DMS79 treated with DMSO at 0.1 percent for 48 hours (cell line): Measurements from ENCODE around the gene SEPTIN7.
"Not testable (repeated sequence)": the region's sequence is repeated elsewhere in the genome, so short reads cannot be mapped to it uniquely, and the experiment has no call there.

ENCODE experiments used
- DNase-seq: peaks from one replicate; lab custom pipeline; 2025; lab: John Stamatoyannopoulos, UW

Gene SEPTIN7

DNA sequence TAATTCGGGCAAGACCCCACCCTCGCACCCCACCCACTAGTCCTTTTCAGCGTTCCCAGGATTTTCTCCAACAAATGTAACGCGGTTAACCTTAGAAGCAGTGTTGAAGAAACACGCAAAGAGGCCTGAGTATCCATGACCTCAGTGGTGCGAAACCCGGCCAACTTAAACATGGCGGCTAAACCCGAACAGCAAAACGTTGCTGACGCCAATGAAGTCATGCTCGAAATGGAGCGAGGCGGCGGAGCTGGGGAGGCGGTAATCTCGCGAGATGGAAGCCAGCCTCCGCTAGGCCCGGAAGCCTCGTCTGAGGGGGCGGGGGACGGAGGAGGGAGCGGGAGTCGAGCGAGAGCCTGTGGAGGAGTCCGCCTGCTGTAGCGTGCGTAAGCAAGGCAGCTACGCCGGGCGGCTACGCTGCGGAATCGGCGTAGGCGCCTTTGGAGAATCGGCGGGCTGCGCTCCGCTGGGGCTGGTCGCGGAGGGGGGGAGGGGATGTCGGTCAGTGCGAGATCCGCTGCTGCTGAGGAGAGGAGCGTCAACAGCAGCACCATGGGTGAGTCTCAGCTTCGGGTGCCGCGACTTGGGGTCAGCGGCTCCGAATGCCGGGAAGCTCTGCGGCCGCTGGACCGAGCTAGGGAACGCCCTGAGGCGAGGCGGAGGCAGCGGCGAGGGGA is at the start of gene SEPTIN7:
TSS of gene SEPTIN7 (plus strand) at position 340 of the 674 bp plus-strand sequence. CDS start at position 493, 153 bp downstream.
- peak; percentile 94 for DNase-seq

GRCh38 chr7:35752742-35753141 is 48.1 kb upstream of the SEPTIN7 start:
- no peak for DNase-seq

GRCh38 chr7:35753761-35754603 is 46.9 kb upstream of the SEPTIN7 start:
- no peak for DNase-seq

GRCh38 chr7:35754741-35755140 is 46.1 kb upstream of the SEPTIN7 start:
- no peak for DNase-seq

DNA sequence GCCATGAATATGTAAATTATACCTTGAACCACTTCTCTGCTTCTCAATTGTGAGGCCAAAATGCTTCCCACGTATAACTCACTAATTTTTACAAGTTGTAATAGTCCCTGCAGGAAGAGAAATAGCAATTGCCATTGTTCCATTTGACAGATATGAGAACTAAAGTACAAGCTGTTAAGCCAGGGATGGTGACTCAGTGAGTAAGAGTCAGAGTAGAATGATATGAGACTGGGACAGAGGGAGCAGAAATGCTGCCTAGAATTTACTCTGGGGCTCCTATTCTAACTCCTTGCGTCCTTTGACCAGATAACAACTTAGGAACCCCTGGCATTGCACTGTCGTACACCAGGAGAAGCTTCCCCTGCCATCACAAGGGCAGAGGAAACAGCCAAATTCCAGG is 45.1 kb upstream of the SEPTIN7 start:
- DNase-seq = no peak

- DNase-seq = not testable (repeated sequence)
Measured at GRCh38 chr7:35756453-35756852, 44.4 kb upstream of the SEPTIN7 start.

GRCh38 chr7:35757574-35757973 is 43.3 kb upstream of the SEPTIN7 start:
- no peak for DNase-seq

GRCh38 chr7:35758421-35758820 is 42.4 kb upstream of the SEPTIN7 start:
- no peak for DNase-seq

DNA sequence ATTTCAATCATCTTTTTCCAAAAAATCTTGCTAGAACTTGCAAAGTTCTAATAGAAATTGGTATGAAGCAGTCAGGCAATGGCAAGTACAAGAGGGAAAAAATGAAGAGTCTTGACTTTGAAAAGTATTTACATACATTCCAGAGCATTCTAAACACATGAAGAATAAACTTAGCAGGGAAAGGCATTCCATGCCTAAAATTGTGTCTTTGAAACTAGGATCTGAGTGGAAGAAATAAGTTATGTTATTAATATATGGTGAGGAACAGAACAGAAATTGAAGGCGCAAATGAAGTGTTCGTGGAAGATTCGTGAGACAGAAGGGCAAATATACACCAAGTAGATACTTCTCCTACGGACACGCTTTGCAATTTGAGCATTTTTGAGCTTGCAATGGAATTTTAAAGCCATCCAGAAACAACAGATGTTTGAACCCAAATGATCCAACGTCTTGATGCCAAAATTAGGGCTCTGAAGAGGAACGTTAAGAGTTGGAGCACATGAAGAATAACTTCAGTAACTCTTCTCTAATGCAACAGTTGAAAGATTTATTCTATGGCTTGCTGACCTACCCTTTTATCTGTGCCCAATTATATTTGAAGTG is 40.6 kb upstream of the SEPTIN7 start:
- no peak for DNase-seq

- DNase-seq = no peak
Measured at GRCh38 chr7:35761871-35762677, 38.8 kb upstream of the SEPTIN7 start.

DNA sequence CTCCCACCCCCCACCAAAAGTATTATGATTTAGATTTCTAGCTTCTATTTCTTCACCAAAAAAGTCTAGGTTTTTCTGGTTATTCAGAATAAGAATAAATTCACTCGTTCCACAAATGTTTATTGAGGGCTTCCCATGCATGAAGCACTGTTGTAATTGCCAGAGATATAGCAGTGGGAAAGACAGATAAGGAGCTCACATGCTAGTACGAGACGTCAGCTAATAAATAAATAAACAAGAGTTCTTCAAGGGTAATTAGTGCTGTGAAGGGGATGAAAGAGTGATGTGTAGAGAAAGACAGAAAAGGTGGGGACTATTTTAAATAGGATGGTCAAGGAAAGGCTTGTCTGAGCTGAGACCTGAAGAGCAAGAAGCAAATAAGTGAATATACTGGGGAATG is 38.1 kb upstream of the SEPTIN7 start:
- DNase-seq = no peak

DNA sequence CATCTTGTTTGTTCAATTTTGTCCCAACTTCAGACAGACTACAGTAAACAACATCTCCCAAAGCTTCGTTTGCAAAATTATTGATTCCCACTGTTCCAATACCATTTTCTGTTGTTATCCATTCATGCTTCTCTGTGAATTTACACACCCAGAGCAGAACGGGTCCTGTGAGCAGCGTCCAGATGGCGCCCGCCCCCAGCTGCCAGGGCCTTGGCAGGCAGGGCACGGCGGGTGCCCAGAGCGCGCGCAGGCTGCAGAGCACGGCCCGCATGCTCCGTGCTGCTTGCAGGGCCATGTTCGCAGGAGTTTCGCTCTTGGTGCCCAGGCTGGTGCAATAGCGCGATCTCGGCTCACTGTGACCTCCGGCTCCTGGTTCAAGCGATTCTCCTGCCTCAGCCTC is 32.5 kb upstream of the SEPTIN7 start:
- no peak for DNase-seq

GRCh38 chr7:35771776-35772175 is 29.1 kb upstream of the SEPTIN7 start:
- no peak for DNase-seq

- DNase-seq = no peak
Measured at GRCh38 chr7:35773994-35774393, 26.9 kb upstream of the SEPTIN7 start.

- DNase-seq = no peak
Measured at GRCh38 chr7:35776686-35777085, 24.2 kb upstream of the SEPTIN7 start.

- DNase-seq = no peak
Measured at GRCh38 chr7:35777121-35777520, 23.7 kb upstream of the SEPTIN7 start.

DNA sequence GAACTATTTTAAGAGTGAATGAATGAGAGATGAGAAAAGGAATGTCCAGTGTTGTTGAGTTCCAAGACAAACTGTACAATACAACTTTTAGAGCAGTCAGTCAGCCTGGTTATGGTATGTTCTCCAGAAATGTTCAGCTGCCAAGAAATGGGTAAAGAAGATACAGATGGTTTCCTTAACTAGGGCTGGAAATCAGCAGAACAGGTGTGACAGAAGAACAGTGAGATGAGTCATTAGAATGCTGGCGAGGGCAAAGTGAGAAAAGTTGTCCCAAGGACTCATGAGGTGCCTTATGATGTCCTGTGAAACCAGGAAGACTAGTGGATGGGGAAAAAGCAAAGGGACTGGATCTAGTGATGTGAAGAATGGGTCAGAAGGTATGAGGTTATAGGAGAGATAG is 20.8 kb upstream of the SEPTIN7 start:
- no peak for DNase-seq

DNA sequence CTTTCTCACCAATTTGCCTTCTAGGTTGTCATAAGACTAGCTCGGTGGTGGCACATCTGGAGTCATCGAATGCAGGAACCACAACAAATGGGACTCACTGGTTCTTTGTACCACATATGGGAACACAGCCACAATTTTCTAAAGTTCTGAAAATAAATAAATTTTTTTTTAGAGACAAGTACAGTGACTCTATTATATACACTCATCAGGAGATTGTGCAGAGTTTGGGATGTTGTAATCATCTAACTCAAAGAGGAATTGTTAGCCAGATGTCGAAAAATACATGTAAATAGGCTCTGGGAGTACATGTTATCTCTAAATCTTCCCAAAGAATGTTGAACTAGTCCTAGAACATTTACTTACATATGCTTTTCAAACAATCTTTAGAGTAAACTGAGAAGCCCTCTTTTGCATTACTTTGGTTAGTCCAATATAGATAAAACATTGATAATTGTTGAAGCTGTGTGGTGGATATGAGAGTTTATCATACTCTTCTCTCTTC is 19.6 kb upstream of the SEPTIN7 start:
- no peak for DNase-seq

- DNase-seq = no peak
Measured at GRCh38 chr7:35781767-35782515, 18.9 kb upstream of the SEPTIN7 start.

DNA sequence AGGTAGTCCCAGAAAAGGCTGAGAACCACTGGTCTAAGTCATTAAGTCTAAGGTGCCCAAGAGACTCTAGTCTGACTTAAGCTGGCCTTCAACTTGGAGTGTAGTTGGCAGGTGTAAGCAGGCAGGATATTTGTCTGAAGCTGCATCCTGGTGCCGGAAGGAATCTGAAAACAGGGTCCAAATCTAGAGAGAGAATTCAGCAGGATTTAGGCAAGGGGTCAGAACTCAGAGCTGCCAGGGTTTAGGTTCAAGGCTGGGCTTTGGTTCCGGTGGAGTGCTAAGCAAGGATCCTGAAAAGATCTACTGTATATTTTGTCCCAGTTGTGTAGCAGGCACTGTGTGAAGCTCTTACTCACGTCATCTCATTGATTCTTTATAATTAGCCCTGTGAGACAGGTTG is 16.5 kb upstream of the SEPTIN7 start:
- no peak for DNase-seq

DNA sequence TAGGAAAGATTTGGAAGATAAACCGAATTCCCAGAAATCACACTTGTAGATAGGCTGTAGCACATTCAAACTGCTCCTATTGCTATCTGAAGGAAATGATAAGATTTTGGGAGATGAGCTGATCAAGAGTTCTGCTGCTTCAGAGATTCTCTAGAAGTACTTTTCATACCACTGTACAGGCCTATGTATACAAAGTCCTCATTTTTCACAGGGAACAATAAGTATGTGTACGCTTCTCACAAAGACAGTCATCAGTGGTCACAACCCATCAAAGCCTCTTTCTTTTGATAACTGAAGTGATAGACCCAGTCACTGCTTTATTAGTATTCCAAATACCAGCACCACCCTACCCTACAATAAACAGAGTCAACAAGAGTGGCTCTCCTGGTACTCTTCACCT is 15.6 kb upstream of the SEPTIN7 start:
- no peak for DNase-seq
